K562 (cell line): ENCODE results near the gene CAMK2G. TPM values are rescaled to one million over a fixed set of nuclear protein-coding genes. Genes with fewer than 3 reads are reported as not detected.

Source experiments
- ADNP ChIP-seq: fragments of 200-800 bp; sonication (Bioruptor generic); IDR thresholded peaks from 2 replicates; pipeline ENCODE4 v1.6.1; 2016; ENCODE audit warnings: missing genetic modification characterization, missing compliant biosample characterization
- ASH1L ChIP-seq: fragments of 450-650 bp; IDR thresholded peaks from 2 replicates; pipeline ENCODE4 v1.6.1; 2018; ENCODE audit warnings: borderline replicate concordance, mild to moderate bottlenecking, low read depth; ENCODE audit not compliant: partially characterized antibody
- CREB3 ChIP-seq: fragments of 450-650 bp; conservative IDR thresholded peaks from 2 replicates; pipeline ENCODE4 v1.6.1; 2016; ENCODE audit warnings: missing genetic modification characterization, low read depth, mild to moderate bottlenecking, missing compliant biosample characterization, moderate library complexity
- CREB5 ChIP-seq: fragments of 250-450 bp; sonication (Bioruptor Pico); IDR thresholded peaks from 2 replicates; pipeline ENCODE4 v1.5.0; 2020; ENCODE audit warnings: mild to moderate bottlenecking
- GABPB2 ChIP-seq: fragments of 250-450 bp; sonication (Bioruptor Pico); conservative IDR thresholded peaks from 2 replicates; pipeline ENCODE4 v1.5.1; 2021; ENCODE audit warnings: mild to moderate bottlenecking
- GTF3C2 ChIP-seq: IDR thresholded peaks from 3 replicates; pipeline ENCODE4 v1.6.1; 2011; ENCODE audit warnings: borderline replicate concordance, mild to moderate bottlenecking, moderate library complexity; ENCODE audit not compliant: insufficient read length; ENCODE audit errors: extremely low read depth
- KAT2B ChIP-seq: IDR thresholded peaks from one replicate; pipeline ENCODE4 v1.6.1; 2012; ENCODE audit warnings: low read depth, mild to moderate bottlenecking, control low read depth, inconsistent platforms, low read length, moderate library complexity
- MAFF ChIP-seq: IDR thresholded peaks from 2 replicates; pipeline ENCODE4 v1.6.1; 2012; ENCODE audit warnings: low read length, improper control_type of control experiment
- MED1 ChIP-seq: sonication (generic); formaldehyde crosslinking; IDR thresholded peaks from 2 replicates; pipeline ENCODE4 v1.8.1; 2023; ENCODE audit warnings: missing genetic modification reagents, borderline replicate concordance
- PKNOX1 ChIP-seq: fragments of 450-650 bp; IDR thresholded peaks from 2 replicates; pipeline ENCODE4 v1.6.1; 2016
- RBM15 ChIP-seq: fragments of 200-400 bp; formaldehyde crosslinking; IDR thresholded peaks from 2 replicates; pipeline ENCODE4 v1.6.1; 2018; ENCODE audit warnings: mild to moderate bottlenecking, low read length, moderate library complexity; ENCODE audit not compliant: insufficient read depth
- SIN3A ChIP-seq, 2 experiments: fragments of 150-350 bp in 1 of 2; IDR thresholded peaks; 2 replicates each; pipeline ENCODE4 v1.6.1; 2011 to 2016; ENCODE audit warnings: borderline replicate concordance in 2 of 2, low read depth in 2 of 2, low read length in 2 of 2, mild to moderate bottlenecking in 2 of 2, moderate library complexity in 2 of 2; ENCODE audit not compliant: control insufficient read depth in 1 of 2
- SRSF3 ChIP-seq: fragments of 200-400 bp; formaldehyde crosslinking; IDR thresholded peaks from 2 replicates; pipeline ENCODE4 v1.6.1; 2016; ENCODE audit warnings: mild to moderate bottlenecking, low read length, moderate library complexity; ENCODE audit not compliant: insufficient read depth
- STAG1 ChIP-seq: sonication (generic); formaldehyde crosslinking; IDR thresholded peaks from 2 replicates; pipeline ENCODE4 v1.5.0; 2020; ENCODE audit warnings: missing genetic modification reagents, borderline replicate concordance
- STAT5A ChIP-seq: IDR thresholded peaks from 2 replicates; pipeline ENCODE4 v1.6.1; 2012; ENCODE audit warnings: low read length, inconsistent platforms, borderline replicate concordance
- TBL1XR1 ChIP-seq, 2 experiments: IDR thresholded peaks; 2 replicates each; pipeline ENCODE4 v1.6.1; 2012; ENCODE audit warnings: improper control_type of control experiment in 2 of 2, low read length in 2 of 2, mild to moderate bottlenecking in 1 of 2
- THRB ChIP-seq: fragments of 450-650 bp; formaldehyde crosslinking; conservative IDR thresholded peaks from 2 replicates; pipeline ENCODE4 v1.4.0; 2022; ENCODE audit warnings: mild to moderate bottlenecking, missing genetic modification characterization
- XRCC4 ChIP-seq: IDR thresholded peaks from one replicate; pipeline ENCODE4 v1.6.1; 2011; ENCODE audit not compliant: insufficient read depth, insufficient read length; ENCODE audit errors: extremely low read depth
- polyA plus RNA-seq, 8 experiments: library from polyadenylated mRNA; depleted of rRNA in 4 of 8; stranded (reverse) in 5 of 8; unstranded in 3 of 8; fragments of >200 nt; fragmentation: Nextera tagmentation in 2 of 8; fragmentation: Illumina TruSeq in 1 of 8; extraction: Ambion mirVana in 2 of 8; extraction: Trizol in 1 of 8; gene quantifications; 2 replicates each; pipeline versions ENCODE4 v1.2.1 to v1.2.3, GENCODE V29; 2011 to 2014; ENCODE audit warnings: inconsistent platforms in 1 of 8, missing spikeins in 1 of 8
- total RNA-seq, 7 experiments: library from RNA; depleted of rRNA in 6 of 7; stranded (reverse); fragments of >200 nt in 6 of 7; fragmentation: Illumina TruSeq in 2 of 7; extraction: Trizol in 2 of 7; gene quantifications; 2 replicates each; pipeline versions ENCODE4 v1.2.1 to v1.2.3, GENCODE V29; 2011 to 2021; ENCODE audit warnings: low replicate concordance in 1 of 7

The CAMK2G gene
- total and polyA plus RNA-seq, 9 of the 15 experiments (the other 6 are each of a cell fraction or from before 2014, with no cell fraction given): 9.0 to 37.9 (median 32.6) TPM

- TF ChIP-seq STAG1 (CRISPR knock-in tag): no peak
- no peak for TF ChIP-seq MED1
- no peak for TF ChIP-seq PKNOX1
- TF ChIP-seq CREB3 (tag): no peak
- TF ChIP-seq XRCC4: no peak
- TF ChIP-seq SRSF3: no peak
- TF ChIP-seq GTF3C2: no peak
- TF ChIP-seq ASH1L: no peak
- TF ChIP-seq TBL1XR1 (IDR thresholded peaks at IDR 0.05; ENCODE audit: low read length in 2 of 2): no peak
- peak; percentile 85; the same call in 1 of the 2 replicates for TF ChIP-seq GABPB2 (CRISPR knock-in tag)
- TF ChIP-seq SIN3A (IDR thresholded peaks at IDR 0.05; ENCODE audit: borderline replicate concordance in 2 of 2, control insufficient read depth in 1 of 2, low read depth in 2 of 2, low read length in 2 of 2): peak; percentile 81 to 86
- no peak for TF ChIP-seq STAT5A
- TF ChIP-seq RBM15: no peak
- no peak for TF ChIP-seq MAFF
- no peak for TF ChIP-seq ADNP (tag)
- TF ChIP-seq CREB5 (CRISPR knock-in tag): peak; percentile 62; the same call in 1 of the 2 replicates
- TF ChIP-seq KAT2B: no peak
- TF ChIP-seq THRB (CRISPR knock-in tag): peak; percentile 98
Observed at GRCh38 chr10:73772281-73773151, 101.8 kb downstream of the CAMK2G start (continued).
